Suprapubic skin (tissue), 4 donors: ENCODE results near the gene DUSP7. TPM values are rescaled to one million over a fixed set of nuclear protein-coding genes. Genes with fewer than 3 reads are reported as not detected.

Experiments
- DNase-seq, 2 donors: peaks; one replicate each; pipeline ENCODE4 v3.0.0-alpha.2; 2019; ENCODE audit warnings: low spot score in 2 of 2
- H3K27ac ChIP-seq: fragments of 200-600 bp; sonication (generic); one replicate; pipeline ENCODE4 v1.5.1; 2019
- H3K27me3 ChIP-seq: fragments of 200-600 bp; sonication (generic); one replicate; pipeline ENCODE4 v1.5.1; 2019
- H3K36me3 ChIP-seq: fragments of 200-600 bp; sonication (generic); one replicate; pipeline ENCODE4 v1.5.1; 2019
- H3K4me1 ChIP-seq: fragments of 200-600 bp; sonication (generic); one replicate; pipeline ENCODE4 v1.5.1; 2019
- H3K4me3 ChIP-seq: fragments of 200-600 bp; sonication (generic); one replicate; pipeline ENCODE4 v1.5.1; 2019; ENCODE audit warnings: mild to moderate bottlenecking
- H3K9me3 ChIP-seq: fragments of 200-600 bp; sonication (generic); one replicate; pipeline ENCODE4 v1.5.1; 2019
- CTCF ChIP-seq, 2 donors: fragments of 200-600 bp in 1 of 2; fragments of 450-650 bp in 1 of 2; sonication (generic) in 1 of 2; IDR thresholded peaks; one replicate each; pipeline ENCODE4 v1.5.1; 2016 to 2019; ENCODE audit warnings: antibody characterized with exemption in 2 of 2, mild to moderate bottlenecking in 1 of 2, moderate library complexity in 1 of 2
- EP300 ChIP-seq: sonication (generic); formaldehyde crosslinking; IDR thresholded peaks from one replicate; pipeline ENCODE4 v1.6.1; 2017; ENCODE audit warnings: antibody characterized with exemption
- POLR2A ChIP-seq, 2 donors: fragments of 450-650 bp; IDR thresholded peaks; one replicate each; pipeline ENCODE4 v1.6.1; 2017; ENCODE audit warnings: antibody characterized with exemption in 2 of 2, mild to moderate bottlenecking in 2 of 2, moderate library complexity in 2 of 2
- POLR2AphosphoS5 ChIP-seq, 3 donors: sonication (generic); formaldehyde crosslinking; IDR thresholded peaks; one replicate each; pipeline ENCODE4 v1.6.1; 2017; ENCODE audit warnings: antibody characterized with exemption in 3 of 3
- WGBS: methylation state at CpG from one replicate; pipeline ENCODE4 v1.1.5; 2018; 5-methylcytosine and 5-hydroxymethylcytosine counted together
- total RNA-seq, 4 donors: library from RNA; depleted of rRNA; stranded (reverse); fragments of >200 nt; gene quantifications; one replicate each; pipeline ENCODE4 v1.1.0, GENCODE V29; 2016

The DUSP7 gene
- total RNA-seq, 4 donors from 2014 or later, result 91.1 to 190 (median 146) TPM

GRCh38 chr3:52092891-52093290 is 36.5 kb upstream of the DUSP7 start:
- no peak for DNase-seq
- no peaks in the 10 kb centered on the region for H3K27me3 ChIP-seq
- 88% methylated on average over 7 of the region's 7 CpGs for WGBS
- peaks cover 32% of the 10 kb centered on the region for H3K4me1 ChIP-seq
- H3K36me3 ChIP-seq, result no peaks in the 10 kb centered on the region
- no peaks in the 10 kb centered on the region for H3K9me3 ChIP-seq
- TF ChIP-seq CTCF (IDR thresholded peaks at IDR 0.05), result no peak
- TF ChIP-seq POLR2A (IDR thresholded peaks at IDR 0.05), result no peak
- no peak for TF ChIP-seq EP300
- no peak for TF ChIP-seq POLR2AphosphoS5 (IDR thresholded peaks at IDR 0.05)
- H3K27ac ChIP-seq, result no peak overlapping the region
- no peak overlapping the region for H3K4me3 ChIP-seq

GRCh38 chr3:52092271-52092660 is 35.9 kb upstream of the DUSP7 start:
- TF ChIP-seq POLR2A (IDR thresholded peaks at IDR 0.05) (no peak), POLR2AphosphoS5 (IDR thresholded peaks at IDR 0.05) (no peak), EP300 (no peak), CTCF (IDR thresholded peaks at IDR 0.05) (no peak)
- Histone ChIP-seq H3K27ac (no peak overlapping the region), H3K9me3 (no peaks in the 10 kb centered on the region), H3K4me1 (peaks cover 32% of the 10 kb centered on the region), H3K36me3 (no peaks in the 10 kb centered on the region), H3K27me3 (no peaks in the 10 kb centered on the region), H3K4me3 (no peak overlapping the region)
- 80% methylated on average over 1 of the region's 1 CpG for WGBS
- no peak for DNase-seq

- Histone ChIP-seq H3K27ac (no peak overlapping the region), H3K36me3 (no peaks in the 10 kb centered on the region), H3K4me3 (no peak overlapping the region), H3K4me1 (peaks cover 34% of the 10 kb centered on the region), H3K9me3 (no peaks in the 10 kb centered on the region), H3K27me3 (no peaks in the 10 kb centered on the region)
- no peak for DNase-seq
- WGBS, result 67% methylated on average over 5 of the region's 5 CpGs
- TF ChIP-seq CTCF (IDR thresholded peaks at IDR 0.05), result no peak
- TF ChIP-seq POLR2A (IDR thresholded peaks at IDR 0.05), result no peak
- TF ChIP-seq EP300, result no peak
- TF ChIP-seq POLR2AphosphoS5 (IDR thresholded peaks at IDR 0.05), result no peak
Measured at GRCh38 chr3:52091586-52092270, 35.4 kb upstream of the DUSP7 start.

GRCh38 chr3:52090933-52091468 is 34.6 kb upstream of the DUSP7 start:
- Histone ChIP-seq H3K27me3 (no peaks in the 10 kb centered on the region), H3K4me3 (no peak overlapping the region), H3K9me3 (no peaks in the 10 kb centered on the region), H3K4me1 (peaks cover 34% of the 10 kb centered on the region), H3K36me3 (no peaks in the 10 kb centered on the region), H3K27ac (peak overlapping the region; percentile 7)
- TF ChIP-seq POLR2AphosphoS5 (IDR thresholded peaks at IDR 0.05), result no peak
- TF ChIP-seq CTCF (IDR thresholded peaks at IDR 0.05), result no peak
- TF ChIP-seq EP300, result no peak
- TF ChIP-seq POLR2A (IDR thresholded peaks at IDR 0.05), result no peak
- 72% methylated on average over 7 of the region's 8 CpGs for WGBS
- DNase-seq, result no peak

GRCh38 chr3:52090131-52090932 is 34.0 kb upstream of the DUSP7 start:
- H3K36me3 ChIP-seq, result no peaks in the 10 kb centered on the region
- TF ChIP-seq POLR2AphosphoS5 (IDR thresholded peaks at IDR 0.05) (no peak), EP300 (no peak), POLR2A (IDR thresholded peaks at IDR 0.05) (no peak), CTCF (IDR thresholded peaks at IDR 0.05) (no peak)
- H3K9me3 ChIP-seq, result no peaks in the 10 kb centered on the region
- WGBS, result 50% methylated on average over 7 of the region's 12 CpGs
- peaks cover 34% of the 10 kb centered on the region for H3K4me1 ChIP-seq
- peak overlapping the region; percentile 7 for H3K27ac ChIP-seq
- DNase-seq, result no peak
- H3K4me3 ChIP-seq, result no peak overlapping the region
- no peaks in the 10 kb centered on the region for H3K27me3 ChIP-seq
